Stimulated activated naive CD4-positive, alpha-beta T cell (primary cell): ENCODE data around the gene ITPR2.
"Not testable (repeated sequence)": the region's sequence is repeated elsewhere in the genome, so short reads cannot be mapped to it uniquely, and the experiment has no call there.

Source experiments
- DNase-seq, 6 experiments: peaks; one replicate each; lab custom pipeline; 2025; lab: John Stamatoyannopoulos, UW

Gene ITPR2

GRCh38 chr12:26786865-26787514, 46.0 kb downstream of the ITPR2 start:
- DNase-seq = no peak

GRCh38 chr12:26786491-26786864, 46.5 kb downstream of the ITPR2 start:
- DNase-seq = no peak

GRCh38 chr12:26783816-26784379, 49.1 kb downstream of the ITPR2 start:
- not testable (repeated sequence) for DNase-seq

GRCh38 chr12:26783131-26783526, 49.9 kb downstream of the ITPR2 start:
- no peak for DNase-seq

- no peak for DNase-seq
Measured at GRCh38 chr12:26782372-26783130, 50.4 kb downstream of the ITPR2 start.

- not testable (repeated sequence) for DNase-seq
Measured at GRCh38 chr12:26780656-26781055, 52.3 kb downstream of the ITPR2 start.

- DNase-seq = not testable (repeated sequence)
Measured at GRCh38 chr12:26778173-26778775, 54.7 kb downstream of the ITPR2 start.

- DNase-seq = no peak
Measured at GRCh38 chr12:26777236-26777635, 55.8 kb downstream of the ITPR2 start.

- DNase-seq = not testable (repeated sequence)
Measured at GRCh38 chr12:26775991-26776390, 57.0 kb downstream of the ITPR2 start.

GRCh38 chr12:26773313-26774104, 59.5 kb downstream of the ITPR2 start:
- no peak for DNase-seq

GRCh38 chr12:26771861-26772260, 61.1 kb downstream of the ITPR2 start:
- DNase-seq = no peak

- no peak for DNase-seq
Measured at GRCh38 chr12:26770239-26771070, 62.5 kb downstream of the ITPR2 start.

GRCh38 chr12:26769611-26770010, 63.4 kb downstream of the ITPR2 start:
- no peak for DNase-seq

GRCh38 chr12:26768611-26769603, 64.1 kb downstream of the ITPR2 start:
- no peak for DNase-seq

- DNase-seq = no peak
Measured at GRCh38 chr12:26767865-26768264, 65.1 kb downstream of the ITPR2 start.

- DNase-seq = no peak
Measured at GRCh38 chr12:26767116-26767515, 65.9 kb downstream of the ITPR2 start.

GRCh38 chr12:26762186-26762585, 70.8 kb downstream of the ITPR2 start:
- DNase-seq = no peak

GRCh38 chr12:26761775-26762174, 71.2 kb downstream of the ITPR2 start:
- no peak for DNase-seq

- no peak for DNase-seq
Measured at GRCh38 chr12:26760657-26761293, 72.2 kb downstream of the ITPR2 start.
